Embryonic facial prominence (tissue), 1 donor: ENCODE measurements around the gene ARIH2.

Experiments
- DNase-seq: peaks from one replicate; pipeline ENCODE4 v3.0.0-alpha.2; 2016; ENCODE audit errors: extremely low spot score

Gene ARIH2

DNA sequence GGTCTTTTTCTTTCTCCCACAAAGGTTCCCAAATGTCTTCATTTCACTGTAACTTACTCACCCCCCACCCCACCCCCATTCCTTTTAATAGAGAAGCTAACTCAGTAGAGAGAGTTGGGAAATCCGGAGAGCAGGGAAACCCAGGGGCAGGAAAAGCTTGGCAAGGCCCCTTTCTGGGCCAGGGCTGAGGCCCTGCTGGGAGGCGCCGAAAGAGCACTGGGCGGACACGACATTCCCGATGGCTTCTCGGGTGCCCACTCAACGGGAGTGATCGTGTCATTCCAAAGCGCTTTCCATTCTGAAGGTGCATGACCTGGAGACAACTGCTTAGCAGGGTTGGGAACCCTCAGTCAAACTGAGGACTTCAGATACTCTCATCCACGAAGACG lies 101.3 kb downstream of the ARIH2 start:
- no peak for DNase-seq

DNA sequence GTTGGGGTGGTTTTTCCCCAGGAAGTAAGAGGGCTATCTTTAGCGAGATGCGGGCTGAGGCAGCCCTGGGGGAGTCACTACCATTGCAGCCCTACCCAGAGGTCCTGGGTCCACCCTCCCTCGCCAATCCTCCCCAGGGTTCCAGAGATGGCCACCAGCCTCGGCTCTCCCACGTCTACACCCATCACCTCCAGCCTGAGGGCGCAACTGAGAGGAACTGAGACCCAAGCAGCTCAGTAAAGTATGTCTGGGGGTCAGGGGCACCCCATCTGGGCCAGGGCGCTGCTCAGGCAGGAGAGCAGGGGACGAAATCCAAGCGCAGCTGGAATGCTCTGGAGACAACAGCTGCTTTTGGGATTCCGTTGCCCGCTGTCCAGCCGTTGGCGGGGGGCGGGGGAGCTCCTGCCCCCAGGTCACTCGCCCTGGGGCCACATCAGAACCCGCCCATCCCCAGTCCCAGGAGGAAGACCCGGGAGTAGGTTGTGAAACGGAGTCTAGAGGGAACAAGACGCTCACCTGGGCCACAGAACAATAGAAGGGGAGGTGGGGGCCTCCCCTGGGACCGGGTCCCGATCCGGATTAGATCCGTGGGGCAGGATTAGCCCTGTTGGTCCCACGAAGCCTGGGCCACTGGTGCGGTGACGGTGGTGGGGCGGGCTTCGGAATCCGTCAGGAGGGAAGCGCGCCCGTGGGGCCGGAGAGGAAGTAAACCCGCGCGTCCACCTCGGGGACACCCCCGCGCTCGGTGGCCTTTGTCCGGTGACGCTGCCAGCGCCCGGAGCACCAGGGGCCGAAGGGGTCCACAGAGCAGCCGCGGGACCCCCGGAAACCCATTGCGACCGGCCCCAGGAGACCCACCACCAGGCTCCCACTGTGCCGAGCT lies 101.9 kb downstream of the ARIH2 start:
- no peak for DNase-seq

DNA sequence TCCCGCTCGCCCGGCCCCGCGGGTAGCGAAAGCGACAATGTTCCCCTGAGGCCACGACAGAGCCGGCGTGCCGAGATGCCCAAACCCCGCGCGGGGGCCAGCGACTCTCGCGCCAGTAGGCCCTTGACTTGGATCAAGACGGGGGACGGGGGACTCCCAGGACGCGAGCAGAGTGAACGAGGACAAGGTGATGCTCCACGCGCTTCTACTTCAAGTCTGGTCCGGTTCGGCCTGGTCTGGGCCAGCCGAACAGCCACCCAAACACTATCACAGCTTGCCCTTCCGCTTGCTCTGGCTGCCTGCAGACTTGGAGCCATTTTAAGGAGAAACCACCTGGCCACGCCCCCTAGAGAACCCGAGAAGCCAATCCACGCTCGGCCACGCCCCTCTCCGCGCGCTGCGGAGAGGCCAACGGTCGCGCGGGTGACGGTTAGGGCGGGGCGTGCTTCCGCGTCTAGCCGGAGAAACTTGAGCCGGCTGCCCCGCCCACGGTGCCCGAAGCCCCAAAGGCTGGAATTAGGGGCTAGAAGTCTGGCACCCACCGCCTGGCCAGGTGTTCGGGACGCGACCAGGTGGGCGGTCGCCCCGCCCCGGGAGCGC lies 102.7 kb downstream of the ARIH2 start:
- peak; percentile 94 for DNase-seq

DNA sequence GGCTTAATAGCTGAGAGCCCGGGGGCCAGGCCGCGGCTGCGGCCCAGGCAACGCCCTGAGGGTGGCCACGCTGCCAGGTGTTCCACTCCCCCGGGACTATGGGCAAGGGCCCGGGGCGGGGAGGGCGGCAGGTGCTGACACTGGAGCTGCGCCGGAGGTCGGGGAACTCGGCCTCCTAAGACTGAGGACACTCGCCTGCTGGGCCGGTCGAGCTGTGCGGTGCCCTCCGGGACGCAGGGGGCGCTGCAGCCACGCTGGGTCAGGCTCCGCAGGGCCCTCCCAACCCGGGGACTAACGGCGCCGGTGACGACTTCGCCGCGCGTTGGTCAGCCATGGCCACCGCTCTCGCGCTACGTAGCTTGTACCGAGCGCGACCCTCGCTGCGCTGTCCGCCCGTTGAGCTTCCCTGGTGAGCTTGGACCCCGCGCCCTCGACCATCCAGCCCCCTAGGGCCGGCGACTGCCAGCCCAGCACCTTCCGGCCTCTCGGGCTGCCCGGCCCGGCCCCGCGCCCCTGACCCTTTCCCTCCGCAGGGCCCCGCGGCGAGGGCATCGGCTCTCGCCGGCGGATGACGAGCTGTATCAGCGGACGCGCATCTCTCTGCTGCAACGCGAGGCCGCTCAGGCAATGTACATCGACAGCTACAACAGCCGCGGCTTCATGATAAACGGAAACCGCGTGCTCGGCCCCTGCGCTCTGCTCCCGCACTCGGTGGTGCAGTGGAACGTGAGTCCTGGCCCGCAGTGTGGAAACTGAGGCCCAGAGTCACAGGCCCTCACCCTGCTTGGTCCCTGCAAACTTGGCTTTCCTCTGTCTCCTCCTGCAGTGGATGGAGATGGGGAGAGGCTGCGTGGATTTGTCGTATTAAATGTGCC lies 103.4 kb downstream of the ARIH2 start, which contains the start of gene NDUFAF3:
Gene NDUFAF3, plus strand, starts transcription at position 309 of the 875 bp plus-strand sequence. Its CDS starts 24 bp downstream, at position 333.
- DNase-seq, result peak; percentile 69

DNA sequence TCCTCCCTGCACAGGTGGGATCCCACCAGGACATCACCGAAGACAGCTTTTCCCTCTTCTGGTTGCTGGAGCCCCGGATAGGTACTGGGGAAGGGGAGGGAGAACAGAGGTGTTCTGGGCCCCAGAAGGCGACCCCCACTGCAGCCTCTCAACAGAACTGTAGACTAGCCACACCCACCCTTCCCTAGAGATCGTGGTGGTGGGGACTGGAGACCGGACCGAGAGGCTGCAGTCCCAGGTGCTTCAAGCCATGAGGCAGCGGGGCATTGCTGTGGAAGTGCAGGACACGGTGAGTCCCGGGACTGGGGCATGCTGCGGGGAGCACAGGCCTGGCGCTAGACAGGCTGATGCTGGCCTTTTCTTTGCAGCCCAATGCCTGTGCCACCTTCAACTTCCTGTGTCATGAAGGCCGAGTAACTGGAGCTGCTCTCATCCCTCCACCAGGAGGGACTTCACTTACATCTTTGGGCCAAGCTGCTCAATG lies 104.1 kb downstream of the ARIH2 start:
- DNase-seq, result no peak

DNA sequence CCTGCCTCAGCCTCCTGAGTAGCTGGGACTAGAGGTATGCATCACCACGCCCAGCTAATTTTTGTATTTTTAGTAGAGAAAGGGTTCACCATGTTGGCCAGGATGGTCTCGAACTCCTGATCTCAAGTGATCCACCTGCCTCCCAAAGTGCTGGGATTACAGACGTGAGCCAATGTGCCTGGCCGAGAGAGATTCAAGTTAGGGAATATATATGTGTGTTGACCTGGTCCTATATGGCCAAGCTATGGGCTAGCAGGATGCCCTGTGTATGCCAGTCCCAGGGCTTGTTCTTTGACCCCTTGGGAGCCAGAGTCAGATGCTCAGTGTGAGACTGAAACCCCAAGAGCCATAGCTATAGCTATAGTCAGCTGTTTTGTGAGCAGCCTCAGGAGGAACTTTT lies 105.1 kb downstream of the ARIH2 start:
- no peak for DNase-seq

DNA sequence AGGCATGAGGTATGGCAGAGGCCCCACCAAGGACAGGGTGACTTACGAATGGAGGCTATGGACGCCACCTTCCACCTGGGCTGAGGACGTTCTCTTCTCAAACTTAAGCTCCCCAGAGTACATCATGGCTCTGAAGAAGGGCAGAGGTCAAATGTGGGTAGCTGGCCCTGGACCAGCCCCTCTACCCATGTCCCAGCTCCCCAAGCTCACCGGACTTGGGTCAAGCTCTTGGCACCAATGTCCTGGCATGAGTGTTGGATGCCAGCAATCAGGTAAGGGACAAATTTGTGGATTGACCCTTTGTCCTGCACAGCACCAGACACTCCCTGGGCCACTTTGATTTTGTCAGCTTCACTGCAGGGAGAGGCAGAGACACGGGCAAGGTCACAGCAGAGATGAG lies 105.8 kb downstream of the ARIH2 start:
- DNase-seq, result no peak

DNA sequence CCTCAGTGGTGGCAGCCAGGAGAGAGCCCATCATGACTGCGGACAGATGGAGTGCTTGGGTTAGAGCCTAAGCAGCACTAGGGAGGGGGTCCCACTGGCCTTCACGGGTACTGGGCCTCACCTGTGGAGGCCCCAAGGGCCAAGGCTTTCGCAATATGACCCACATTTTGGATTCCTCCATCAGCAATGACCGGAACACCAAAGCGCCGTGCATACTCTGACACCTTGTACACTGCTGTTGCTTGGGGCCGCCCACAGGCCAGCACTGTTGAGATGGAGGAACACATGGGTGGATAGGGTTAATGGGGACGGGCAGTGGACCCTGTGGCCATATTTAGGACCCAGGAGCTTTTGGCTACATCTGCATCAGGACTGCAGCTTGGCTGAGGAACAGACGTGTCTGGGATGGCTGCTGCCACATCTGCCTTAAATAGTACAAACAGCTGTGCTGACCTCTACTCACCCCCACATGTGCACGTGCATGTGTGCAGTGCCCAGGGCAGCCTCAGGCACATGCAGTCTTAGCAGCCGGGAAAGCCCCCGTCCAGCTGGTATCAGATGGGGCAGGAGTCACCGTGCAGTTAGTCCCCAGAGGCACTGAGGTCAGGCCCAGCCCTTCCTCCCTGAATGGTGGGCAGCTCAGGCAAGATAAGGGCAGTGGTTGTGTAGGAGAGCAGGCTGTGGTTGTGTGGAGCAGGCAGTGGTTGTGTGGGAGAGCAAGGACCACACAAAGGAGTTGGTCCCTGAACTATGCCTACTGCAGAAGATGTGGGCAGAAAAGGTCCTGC lies 106.6 kb downstream of the ARIH2 start:
- DNase-seq, result no peak

DNA sequence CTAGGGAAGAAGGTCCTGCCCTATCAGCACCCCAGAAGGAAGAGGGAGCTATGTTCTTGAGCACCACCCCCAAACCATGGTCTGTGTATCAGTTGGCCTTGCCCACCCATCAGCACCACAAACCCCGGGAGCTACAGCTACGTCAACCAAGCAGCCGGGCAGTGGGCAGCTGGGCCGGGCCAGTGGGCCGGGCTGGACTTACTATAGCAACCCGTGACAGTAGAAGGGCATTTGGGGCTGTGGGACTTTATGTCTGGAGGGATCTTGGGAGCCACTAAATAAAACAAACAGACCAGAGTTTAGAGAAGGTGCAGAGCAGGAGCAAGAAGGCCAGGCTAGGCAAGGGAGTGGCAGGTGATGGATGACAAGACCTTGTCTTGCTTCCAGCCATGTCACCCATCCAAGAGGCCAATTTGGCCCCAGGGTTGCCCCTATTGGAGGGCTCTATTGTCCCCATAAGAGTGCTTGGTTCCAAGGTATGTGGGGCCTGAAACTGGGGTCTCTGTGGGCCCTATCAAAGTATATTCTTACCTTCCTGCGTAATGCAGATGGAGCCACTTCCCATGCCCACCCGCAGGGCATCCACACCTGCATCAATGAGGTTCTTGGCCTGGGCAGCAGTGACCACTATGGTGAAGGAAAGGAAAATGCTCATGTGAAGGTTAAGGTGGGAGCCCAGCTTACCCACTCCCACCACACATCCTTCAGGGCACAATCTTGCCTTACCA lies 107.3 kb downstream of the ARIH2 start:
- no peak for DNase-seq

DNA sequence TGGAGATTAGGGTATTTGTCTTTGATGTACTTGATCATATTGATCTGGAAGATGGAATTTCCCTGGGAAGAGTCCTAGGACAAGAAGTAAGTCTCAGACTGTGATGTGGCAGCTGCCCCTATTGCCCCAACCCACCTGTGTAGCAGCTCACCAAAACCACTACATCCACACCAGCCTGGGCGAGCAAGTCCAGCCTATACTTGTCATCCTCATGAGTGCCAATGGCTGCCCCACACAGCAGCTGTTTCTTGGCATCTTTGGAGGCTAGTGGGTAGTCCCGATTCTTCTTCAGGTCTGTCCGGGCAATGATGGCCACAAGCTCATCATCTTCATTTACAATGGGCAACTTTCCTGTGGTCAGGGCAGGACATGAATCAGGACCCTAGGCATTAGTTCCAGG lies 107.9 kb downstream of the ARIH2 start:
- DNase-seq, result no peak

DNA sequence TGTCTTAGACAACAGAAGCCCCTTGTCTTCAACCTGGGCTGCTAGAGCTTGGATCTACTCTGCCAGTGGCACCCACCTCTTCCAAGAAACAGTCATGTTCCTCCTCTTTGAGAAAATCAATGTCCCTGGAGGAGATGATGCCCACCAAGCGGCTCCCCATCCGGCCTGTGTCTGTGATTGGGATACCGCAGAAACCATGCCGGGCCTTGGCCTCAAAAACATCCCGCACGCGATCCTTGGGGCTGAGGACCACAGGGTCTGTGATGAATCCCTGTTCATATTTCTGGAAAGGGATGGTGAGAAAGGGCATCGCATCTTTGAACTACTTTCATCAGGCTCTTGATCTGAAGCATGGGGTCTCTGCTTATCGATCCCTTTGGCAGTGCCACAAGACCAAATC lies 109.0 kb downstream of the ARIH2 start:
- no peak for DNase-seq

DNA sequence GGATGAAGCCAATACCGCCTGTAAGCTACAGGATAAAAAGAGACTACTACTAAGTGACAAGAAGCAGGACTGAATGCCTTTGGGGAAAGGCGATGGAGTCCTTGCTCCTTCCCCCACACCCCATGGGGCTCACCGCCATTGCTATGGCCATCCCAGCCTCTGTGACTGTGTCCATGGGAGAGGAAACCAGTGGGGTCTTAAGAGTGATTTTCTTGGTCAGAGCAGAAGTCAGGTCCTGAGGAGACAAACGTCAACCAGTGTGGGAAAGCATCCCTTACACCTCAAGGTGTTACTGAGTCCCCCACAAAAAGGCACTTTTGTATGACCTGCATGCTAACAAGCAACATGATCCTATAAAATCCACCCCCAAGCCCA lies 109.6 kb downstream of the ARIH2 start:
- DNase-seq, result no peak

DNA sequence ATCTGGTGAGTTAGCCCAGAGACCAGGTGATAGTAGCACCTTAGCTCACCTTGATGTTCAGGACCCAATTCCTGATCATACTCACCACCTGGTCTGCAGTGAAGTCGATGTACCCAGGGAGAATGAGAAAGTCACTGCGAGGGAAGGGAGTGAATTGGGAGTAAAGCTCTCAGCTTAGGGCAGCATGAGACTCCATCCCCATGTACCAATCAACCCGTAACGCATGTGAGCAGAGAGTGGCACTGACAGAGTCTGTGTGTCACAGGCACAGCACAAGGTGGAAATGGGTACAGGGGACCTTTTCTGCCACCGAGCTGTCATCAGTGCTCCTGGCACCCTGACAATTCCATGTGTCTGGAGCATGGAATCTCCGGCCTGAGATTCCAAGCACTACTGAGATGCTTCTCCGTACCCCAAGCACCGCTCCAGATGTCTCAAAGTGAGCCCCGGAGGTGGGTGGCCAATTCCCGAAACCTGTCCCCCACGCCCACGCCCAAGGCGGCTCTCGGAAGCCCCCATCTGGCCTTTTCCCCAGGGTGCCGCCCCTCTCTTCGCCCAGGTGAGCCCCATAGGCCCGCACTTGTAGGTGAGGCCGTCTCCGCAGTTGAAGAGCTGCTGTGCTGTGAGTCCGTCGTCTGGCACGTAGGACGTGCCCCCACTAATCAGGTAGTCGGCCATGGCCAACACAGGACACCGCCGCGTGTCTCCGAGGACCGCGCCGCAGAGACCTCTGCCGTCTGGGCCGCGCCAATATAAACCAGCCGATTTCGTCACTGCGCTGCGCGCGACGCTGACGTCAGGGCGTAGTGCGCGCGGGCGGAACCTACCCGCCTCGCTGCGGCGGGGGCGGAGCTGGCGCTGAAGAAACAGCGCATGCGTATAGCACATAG lies 110.3 kb downstream of the ARIH2 start, which contains the start of gene IMPDH2:
Gene IMPDH2, minus strand, starts transcription at position 726 of the 890 bp plus-strand sequence. Its CDS starts 48 bp downstream, at position 678.
- DNase-seq, result peak; percentile 87

DNA sequence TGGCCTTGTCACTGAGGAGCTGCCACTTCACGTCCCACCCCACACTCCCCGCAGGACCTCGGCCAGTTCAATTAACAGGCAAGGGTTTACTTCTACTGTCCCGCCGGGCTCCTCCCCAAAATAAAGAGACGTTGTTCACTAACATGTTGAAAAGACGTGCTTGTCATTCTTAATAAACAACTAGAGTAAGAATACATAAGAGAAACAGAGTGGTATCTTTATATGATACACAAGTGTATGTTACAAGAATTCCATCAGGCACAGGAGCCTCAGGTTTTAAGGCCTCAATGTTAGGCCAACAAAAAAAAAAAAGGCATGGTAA lies 110.9 kb downstream of the ARIH2 start:
- DNase-seq, result no peak

DNA sequence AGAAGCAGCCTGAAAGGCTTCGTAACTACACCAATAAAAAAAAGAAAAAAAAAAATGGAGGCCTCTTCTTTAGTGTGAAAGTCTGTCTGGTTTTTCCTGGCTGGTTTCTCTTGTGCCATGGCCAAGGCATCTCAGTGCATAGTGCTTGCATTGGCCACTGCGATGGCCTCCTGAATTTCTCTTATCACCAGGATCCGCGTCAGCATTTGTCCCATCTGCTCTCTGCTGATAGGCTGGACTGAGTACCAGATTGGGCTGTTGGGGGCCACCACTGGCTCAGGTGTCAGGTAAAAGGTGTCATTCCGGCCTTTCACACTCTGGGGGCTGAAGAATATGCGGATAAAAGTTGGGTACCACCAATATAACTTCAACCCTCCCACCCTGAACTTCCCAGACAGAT lies 111.7 kb downstream of the ARIH2 start:
- DNase-seq, result no peak

DNA sequence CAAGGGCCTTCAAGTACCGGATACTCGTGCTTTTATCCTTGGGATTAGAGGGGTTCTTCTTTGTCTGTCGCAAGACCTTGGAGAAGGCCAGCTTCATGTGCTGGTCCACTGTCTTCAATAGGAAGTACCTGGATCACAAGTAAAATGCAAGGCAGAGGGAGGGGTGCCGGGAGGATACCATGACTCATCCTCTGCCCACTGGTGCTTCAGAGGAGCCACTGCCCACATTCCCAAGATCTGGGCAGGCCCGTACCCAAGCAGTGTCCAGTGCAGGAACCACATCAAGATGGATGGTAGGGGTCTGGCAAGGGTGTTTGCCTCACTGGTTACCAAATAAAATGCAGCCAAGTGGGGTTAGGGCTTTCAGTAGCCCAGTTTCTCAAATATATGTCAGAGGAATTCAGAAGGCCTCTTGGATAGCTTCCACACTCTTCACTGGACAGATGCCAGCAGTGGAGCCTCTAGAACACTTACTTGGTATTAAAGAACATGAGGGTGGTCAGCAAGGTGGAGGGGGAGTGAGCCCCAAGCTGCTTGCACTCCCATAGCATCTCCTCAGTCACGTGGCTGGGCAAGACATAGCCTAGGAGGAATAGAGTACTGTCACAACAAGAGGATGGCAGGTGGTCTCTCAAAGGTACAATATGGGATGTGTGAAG lies 114.1 kb downstream of the ARIH2 start:
- no peak for DNase-seq

DNA sequence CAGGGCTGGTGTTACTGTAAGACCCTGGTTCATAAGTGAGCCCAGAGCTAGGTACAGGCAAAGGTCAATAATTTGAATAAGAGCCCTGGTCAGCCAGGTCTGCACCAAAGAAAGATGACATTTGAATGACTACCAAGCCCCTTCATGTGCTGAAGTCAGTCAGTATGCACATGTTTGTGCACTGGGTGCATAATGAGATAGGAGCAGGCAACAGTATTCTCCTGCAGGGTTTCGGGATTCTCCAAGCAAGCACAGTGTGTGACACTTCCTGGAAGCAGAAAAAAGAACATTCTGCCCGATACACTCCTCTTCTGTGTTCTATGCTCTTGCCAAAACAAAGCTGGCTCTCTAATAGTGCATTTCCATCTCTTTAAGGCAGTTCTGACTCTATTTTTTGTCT lies 116.0 kb downstream of the ARIH2 start:
- DNase-seq, result no peak

DNA sequence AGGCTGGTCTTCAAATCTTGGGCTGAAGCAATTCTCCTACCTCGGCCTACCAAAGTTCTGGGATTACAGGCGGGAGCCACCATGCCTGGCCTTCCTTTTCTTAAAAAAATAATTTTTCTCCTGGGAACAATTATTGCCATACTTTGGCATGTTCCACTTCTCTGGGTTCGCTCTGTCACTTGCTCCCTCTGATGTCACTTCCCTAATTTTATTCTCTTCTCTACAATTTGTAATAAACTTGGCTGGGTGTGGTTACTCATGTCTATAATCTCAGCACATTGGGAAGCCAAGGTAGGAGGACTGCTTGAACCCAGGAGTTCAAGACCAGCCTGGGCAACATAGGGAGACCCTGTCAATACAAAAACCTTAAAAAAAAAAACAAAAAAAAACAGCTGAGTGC lies 116.6 kb downstream of the ARIH2 start:
- DNase-seq, result no peak
